ENCODE data around the gene ARMCX1.
"Not testable (repeated sequence)": the region's sequence is repeated elsewhere in the genome, so short reads cannot be mapped to it uniquely, and the experiment has no call there.

Gene ARMCX1

GRCh38 chrX:101550362-101550750, at the start of gene ARMCX1:
Gene ARMCX1, plus strand, starts transcription at chrX:101550547. Its CDS starts 2,384 bp downstream, at chrX:101552931.
- peak; percentile 62 for DNase-seq

DNA sequence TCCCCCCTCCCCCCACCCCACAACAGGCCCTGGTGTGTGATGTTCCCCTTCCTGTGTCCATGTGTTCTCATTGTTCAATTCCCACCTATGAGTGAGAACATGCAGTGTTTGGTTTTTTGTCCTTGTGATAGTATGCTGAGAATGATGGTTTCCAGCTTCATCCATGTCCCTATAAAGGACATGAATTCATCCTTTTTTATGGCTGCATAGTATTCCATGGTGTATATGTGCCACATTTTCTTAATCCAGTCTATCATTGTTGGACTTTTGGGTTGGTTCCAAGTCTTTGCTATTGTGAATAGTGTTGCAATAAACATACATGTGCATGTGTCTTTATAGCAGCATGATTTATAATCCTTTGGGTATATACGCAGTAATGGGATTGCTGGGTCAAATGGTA, 47.4 kb upstream of the ARMCX1 start:
- not testable (repeated sequence) for DNase-seq

DNA sequence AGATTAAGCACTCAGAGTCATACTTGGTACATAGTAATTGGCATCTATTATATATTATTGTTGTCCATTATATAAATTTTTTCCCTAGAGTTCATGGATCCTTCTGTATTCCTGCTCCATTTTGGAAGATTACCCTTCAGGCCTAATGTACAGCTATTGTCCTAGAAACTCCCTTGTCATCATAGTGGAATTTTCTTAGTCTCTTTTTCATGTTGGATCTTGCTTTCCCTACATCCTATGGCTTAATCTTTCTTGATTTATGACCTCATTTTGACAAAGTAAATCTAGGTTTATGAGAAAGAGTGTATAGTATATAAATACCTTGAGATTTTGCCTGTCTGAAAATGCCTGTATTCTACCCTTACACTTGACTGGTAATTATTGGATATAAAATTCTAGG, 43.0 kb upstream of the ARMCX1 start:
- no peak for DNase-seq

GRCh38 chrX:101507986-101508385, 42.4 kb upstream of the ARMCX1 start:
- no peak for DNase-seq

DNA sequence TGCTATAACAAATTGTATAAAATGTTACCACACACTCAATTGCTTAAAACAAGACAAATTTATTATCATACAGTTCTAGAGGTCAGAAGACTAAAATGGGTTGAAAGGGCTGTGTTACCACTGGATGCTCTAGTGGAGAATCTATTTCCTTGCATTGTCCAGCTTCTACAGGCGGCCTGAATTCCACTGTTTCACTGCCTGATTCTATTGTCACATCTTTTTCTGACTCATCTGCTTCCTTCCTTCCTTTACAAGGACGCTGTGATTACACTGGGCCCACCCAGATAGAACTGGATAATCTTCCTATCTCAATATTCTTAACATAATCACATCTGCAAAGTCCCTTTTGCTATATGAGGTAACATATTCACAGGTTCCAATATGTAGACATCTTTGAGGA, 19.4 kb upstream of the ARMCX1 start:
- DNase-seq = no peak

GRCh38 chrX:101539116-101539515, 11.2 kb upstream of the ARMCX1 start:
- DNase-seq = no peak

- no peak for DNase-seq
These were observed 518 bp downstream of the ARMCX1 start for GRCh38 chrX:101550751-101551379.

GRCh38 chrX:101551380-101551767, 1.0 kb downstream of the ARMCX1 start:
- DNase-seq = no peak

GRCh38 chrX:101552714-101553113, 2.4 kb downstream of the ARMCX1 start:
- no peak for DNase-seq

DNA sequence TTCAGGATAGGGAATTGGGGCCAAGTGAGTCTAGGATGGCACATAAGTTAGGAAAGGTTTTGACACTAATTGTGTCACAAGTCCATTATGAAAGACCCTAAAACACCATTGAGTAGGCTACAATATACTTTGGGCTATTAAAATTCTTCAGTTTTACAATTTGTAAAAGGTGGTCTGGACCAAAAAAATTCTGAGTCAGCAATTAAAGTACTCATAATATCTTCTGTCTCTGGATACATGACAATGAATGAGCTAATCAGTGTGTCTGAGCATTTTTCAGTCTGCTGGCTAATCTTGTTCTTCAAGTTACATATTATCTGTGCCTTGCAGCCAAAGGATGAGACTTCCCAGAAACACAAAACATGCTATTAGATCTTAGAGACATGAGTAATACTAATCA, 14.3 kb downstream of the ARMCX1 start:
- DNase-seq = no peak

DNA sequence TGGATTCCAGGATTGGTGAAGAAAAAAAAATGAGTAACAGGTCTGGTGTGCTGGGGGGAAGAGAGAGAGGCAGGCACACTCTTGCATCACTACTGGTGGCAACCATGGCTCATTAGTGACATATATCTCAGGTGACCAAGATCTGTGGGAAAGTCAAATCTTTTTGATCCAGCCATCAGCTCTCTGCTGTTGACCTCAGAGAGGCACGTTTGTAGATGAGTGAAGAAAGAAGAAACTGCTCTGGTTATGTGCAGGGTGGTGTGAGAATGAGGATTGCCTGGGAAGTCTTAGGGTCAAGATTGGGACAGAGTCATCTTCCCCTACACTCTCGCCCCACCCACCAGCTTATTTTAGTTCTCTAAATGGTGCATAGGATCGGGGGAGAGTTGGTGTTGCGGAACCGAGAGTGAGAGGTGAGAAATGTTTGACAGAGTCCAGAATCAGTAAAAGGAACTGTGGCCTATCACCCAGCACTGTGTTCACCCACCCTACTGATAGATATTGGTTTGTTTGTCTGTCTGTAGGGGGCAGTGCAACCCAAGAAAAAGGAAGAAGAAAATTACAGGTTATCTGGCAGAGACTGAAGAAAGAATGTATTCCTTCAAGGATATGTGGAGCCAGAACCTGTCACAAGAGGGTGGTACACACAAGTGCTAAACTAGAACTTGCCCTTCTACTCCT, 45.5 kb downstream of the ARMCX1 start:
- DNase-seq = no peak

DNA sequence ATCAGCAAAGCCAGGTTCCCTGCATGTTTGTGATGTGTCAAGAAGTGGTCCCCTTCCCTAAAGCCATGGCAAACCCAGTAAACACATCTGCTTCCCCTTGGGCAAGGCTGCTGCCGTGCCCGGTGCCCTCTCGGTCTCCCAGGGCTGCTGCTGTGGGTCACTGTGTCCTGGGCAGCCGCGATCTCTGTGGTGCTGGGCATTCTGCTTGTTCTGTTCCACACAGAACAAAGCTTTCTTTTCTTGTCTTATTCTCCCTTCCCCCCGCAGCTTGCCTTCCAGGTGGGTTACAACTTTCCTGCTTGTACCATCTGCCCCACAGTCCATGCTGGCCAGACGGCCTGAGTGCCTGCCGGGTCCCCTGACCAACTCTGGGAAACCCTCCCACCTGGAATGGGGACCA, 49.2 kb downstream of the ARMCX1 start:
- not testable (repeated sequence) for DNase-seq

- no peak for DNase-seq
These were observed 51.7 kb downstream of the ARMCX1 start for GRCh38 chrX:101602077-101602476.
